Activated T-helper 1 cell treated with anti-CD3 and anti-CD28 coated beads, Interleukin-12 subunit alpha, Interleukin-12 subunit beta, Interleukin-2, Interleukin-4 antibody, amounts not matched to agents 30 ng/mL and 10 ng/mL and 1 ng/mL, durations not matched to agents 14 hours and 24 hours and 36 hours (primary cell): Measurements from ENCODE around the gene TRIP12. TPM values are rescaled to one million over a fixed set of nuclear protein-coding genes. Genes with fewer than 3 reads are reported as not detected.
A peak's percentile ranks its signal among the peaks of the same experiment; 100 is the strongest.
"Not testable (repeated sequence)": the region's sequence is repeated elsewhere in the genome, so short reads cannot be mapped to it uniquely, and the experiment has no call there.

ENCODE experiments used
- DNase-seq: peaks from one replicate; pipeline ENCODE4 v3.0.0; 2021; ENCODE audit warnings: low spot score
- H3K27ac Mint-ChIP-seq: one replicate; pipeline ENCODE4 v1.8.0; 2021; ENCODE audit warnings: mild to moderate bottlenecking, mixed read lengths
- H3K27me3 Mint-ChIP-seq: one replicate; pipeline ENCODE4 v1.8.0; 2022; ENCODE audit warnings: mild to moderate bottlenecking, moderate library complexity, mixed read lengths; ENCODE audit not compliant: insufficient read depth
- H3K36me3 Mint-ChIP-seq: one replicate; pipeline ENCODE4 v1.8.0; 2021; ENCODE audit warnings: low read depth, mixed read lengths
- H3K4me1 Mint-ChIP-seq: one replicate; pipeline ENCODE4 v1.8.0; 2021; ENCODE audit warnings: low read depth, mixed read lengths
- H3K4me3 Mint-ChIP-seq: one replicate; pipeline ENCODE4 v1.8.0; 2021; ENCODE audit warnings: mild to moderate bottlenecking, moderate library complexity, mixed read lengths
- H3K9me3 Mint-ChIP-seq: one replicate; pipeline ENCODE4 v1.8.0; 2021; ENCODE audit warnings: mixed read lengths
- intact Hi-C: fragments of 100-400 bp; cut with micrococcal nuclease; formaldehyde crosslinking; loops from one replicate; pipeline ENCODE4 v1.15.1; 2024
- total RNA-seq: library from RNA; stranded (reverse); gene quantifications from 2 replicates; pipeline ENCODE4 v1.2.3, GENCODE V29; 2022

Gene TRIP12
- total RNA-seq, 1 donor from 2014 or later = 253 TPM

- H3K4me3 Mint-ChIP-seq, H3K9me3 Mint-ChIP-seq: not testable (repeated sequence)
These were observed 87.4 kb downstream of the TRIP12 start for GRCh38 chr2:229834368-229834767.

GRCh38 chr2:229832510-229832898 lies 89.3 kb downstream of the TRIP12 start:
- Mint-ChIP-seq H3K4me3 (no peak overlapping the region), H3K27ac (no peak overlapping the region), H3K9me3 (no peaks in the 10 kb centered on the region), H3K27me3 (no peaks in the 10 kb centered on the region), H3K4me1 (peaks cover 61% of the 10 kb centered on the region), H3K36me3 (peaks cover 35% of the 10 kb centered on the region)
- no peak for DNase-seq
- intact Hi-C loops = no loop called here

More at GRCh38 chr2:229834368-229834767, 87.4 kb downstream of the TRIP12 start:
- H3K27ac Mint-ChIP-seq, DNase-seq, intact Hi-C loops, H3K27me3 Mint-ChIP-seq: not testable (repeated sequence)
- Mint-ChIP-seq H3K4me1 (peaks cover 66% of the 10 kb centered on the region), H3K36me3 (peaks cover 26% of the 10 kb centered on the region)

- Mint-ChIP-seq H3K9me3 (no peaks in the 10 kb centered on the region), H3K36me3 (peaks cover 34% of the 10 kb centered on the region), H3K4me3 (no peak overlapping the region), H3K27ac (no peak overlapping the region), H3K4me1 (peaks cover 60% of the 10 kb centered on the region), H3K27me3 (no peaks in the 10 kb centered on the region)
- DNase-seq = no peak
- intact Hi-C loops = no loop called here
These were observed 89.9 kb downstream of the TRIP12 start for GRCh38 chr2:229831805-229832509.

- peaks cover 13% of the 10 kb centered on the region for H3K9me3 Mint-ChIP-seq
- no peak overlapping the region for H3K27ac Mint-ChIP-seq
- H3K4me1 Mint-ChIP-seq = peaks cover 37% of the 10 kb centered on the region
- DNase-seq = no peak
- H3K4me3 Mint-ChIP-seq = no peak overlapping the region
- intact Hi-C loops = loop anchor here (10.0 kb wide), 1 partner anchor 239 kb away; the partner anchor contains the start of gene SLC16A14
- H3K27me3 Mint-ChIP-seq = no peaks in the 10 kb centered on the region
- peaks cover 43% of the 10 kb centered on the region for H3K36me3 Mint-ChIP-seq
These were observed 96.3 kb downstream of the TRIP12 start for GRCh38 chr2:229825476-229825875.

- H3K36me3 Mint-ChIP-seq = peaks cover 46% of the 10 kb centered on the region
- no peak overlapping the region for H3K27ac Mint-ChIP-seq
- intact Hi-C loops = loop anchor here (5.0 to 10.0 kb wide), 3 partner anchors 109 to 971 kb away; partner anchors contain the start of genes DNER and SLC16A14
- peak overlapping the region; percentile 49 for H3K4me3 Mint-ChIP-seq
- H3K9me3 Mint-ChIP-seq = peaks cover 13% of the 10 kb centered on the region
- H3K4me1 Mint-ChIP-seq = peaks cover 44% of the 10 kb centered on the region
- H3K27me3 Mint-ChIP-seq = no peaks in the 10 kb centered on the region
- no peak for DNase-seq
These were observed 100.5 kb downstream of the TRIP12 start for GRCh38 chr2:229821316-229821715.

GRCh38 chr2:229818230-229818629 lies 103.6 kb downstream of the TRIP12 start:
- Mint-ChIP-seq H3K4me1 (peaks cover 32% of the 10 kb centered on the region), H3K27me3 (no peaks in the 10 kb centered on the region), H3K36me3 (peaks cover 37% of the 10 kb centered on the region), H3K9me3 (no peaks in the 10 kb centered on the region), H3K27ac (no peak overlapping the region), H3K4me3 (no peak overlapping the region)
- intact Hi-C loops = no loop called here
- no peak for DNase-seq

GRCh38 chr2:229815858-229816257 lies 106.0 kb downstream of the TRIP12 start:
- Mint-ChIP-seq H3K27me3 (no peaks in the 10 kb centered on the region), H3K9me3 (no peaks in the 10 kb centered on the region), H3K4me3 (no peak overlapping the region), H3K27ac (no peak overlapping the region), H3K4me1 (peaks cover 15% of the 10 kb centered on the region), H3K36me3 (peaks cover 31% of the 10 kb centered on the region)
- intact Hi-C loops = no loop called here
- DNase-seq = no peak

GRCh38 chr2:229815342-229815741 lies 106.5 kb downstream of the TRIP12 start:
- H3K27me3 Mint-ChIP-seq = no peaks in the 10 kb centered on the region
- peaks cover 34% of the 10 kb centered on the region for H3K36me3 Mint-ChIP-seq
- no peak overlapping the region for H3K27ac Mint-ChIP-seq
- H3K4me1 Mint-ChIP-seq = peaks cover 16% of the 10 kb centered on the region
- intact Hi-C loops = no loop called here
- no peaks in the 10 kb centered on the region for H3K9me3 Mint-ChIP-seq
- H3K4me3 Mint-ChIP-seq = no peak overlapping the region
- no peak for DNase-seq

GRCh38 chr2:229810786-229811185 lies 111.0 kb downstream of the TRIP12 start:
- no peak for DNase-seq
- Mint-ChIP-seq H3K4me3 (no peak overlapping the region), H3K9me3 (no peaks in the 10 kb centered on the region), H3K27ac (no peak overlapping the region), H3K36me3 (peaks cover 45% of the 10 kb centered on the region), H3K27me3 (no peaks in the 10 kb centered on the region), H3K4me1 (peaks cover 9% of the 10 kb centered on the region)
- intact Hi-C loops = no loop called here

GRCh38 chr2:229805559-229805958 lies 116.2 kb downstream of the TRIP12 start:
- Mint-ChIP-seq H3K9me3 (no peaks in the 10 kb centered on the region), H3K36me3 (peaks cover 45% of the 10 kb centered on the region), H3K4me1 (no peaks in the 10 kb centered on the region), H3K27me3 (no peaks in the 10 kb centered on the region), H3K27ac (no peak overlapping the region), H3K4me3 (no peak overlapping the region)
- DNase-seq = no peak
- intact Hi-C loops = loop anchor here (10.0 kb wide), 1 partner anchor 199 kb away; no protein-coding TSS in a partner anchor

GRCh38 chr2:229802785-229803184 lies 119.0 kb downstream of the TRIP12 start:
- Mint-ChIP-seq H3K9me3 (no peaks in the 10 kb centered on the region), H3K4me3 (no peak overlapping the region), H3K27me3 (no peaks in the 10 kb centered on the region), H3K36me3 (peaks cover 38% of the 10 kb centered on the region), H3K27ac (no peak overlapping the region), H3K4me1 (no peaks in the 10 kb centered on the region)
- no peak for DNase-seq
- intact Hi-C loops = loop anchor here (5.0 to 10.0 kb wide), 2 partner anchors 202 to 265 kb away; partner anchors contain the start of gene SLC16A14

GRCh38 chr2:229800997-229801754 lies 120.6 kb downstream of the TRIP12 start:
- Mint-ChIP-seq H3K27ac (no peak overlapping the region), H3K9me3 (no peaks in the 10 kb centered on the region), H3K27me3 (no peaks in the 10 kb centered on the region), H3K4me3 (no peak overlapping the region), H3K4me1 (no peaks in the 10 kb centered on the region), H3K36me3 (peaks cover 41% of the 10 kb centered on the region)
- DNase-seq = peak; percentile 50
- intact Hi-C loops = loop anchor here (1.0 to 10.0 kb wide), 6 partner anchors 22 to 359 kb away; partner anchors contain the start of genes FBXO36, SLC16A14 and TRIP12
